Stimulated activated CD8-positive, alpha-beta memory T cell treated with anti-CD3 and anti-CD28 coated beads, Interleukin-15, amount 100 ng/mL, for 48 hours (primary cell): ENCODE data around the gene VPS72.

Experiments used
- DNase-seq, 2 donors: peaks; one replicate each; pipeline ENCODE4 v3.0.0-alpha.2; 2020; ENCODE audit warnings: low read depth in 2 of 2

The VPS72 gene

GRCh38 chr1:151184211-151184610, 5.8 kb downstream of the VPS72 start:
- no peak for DNase-seq

DNA sequence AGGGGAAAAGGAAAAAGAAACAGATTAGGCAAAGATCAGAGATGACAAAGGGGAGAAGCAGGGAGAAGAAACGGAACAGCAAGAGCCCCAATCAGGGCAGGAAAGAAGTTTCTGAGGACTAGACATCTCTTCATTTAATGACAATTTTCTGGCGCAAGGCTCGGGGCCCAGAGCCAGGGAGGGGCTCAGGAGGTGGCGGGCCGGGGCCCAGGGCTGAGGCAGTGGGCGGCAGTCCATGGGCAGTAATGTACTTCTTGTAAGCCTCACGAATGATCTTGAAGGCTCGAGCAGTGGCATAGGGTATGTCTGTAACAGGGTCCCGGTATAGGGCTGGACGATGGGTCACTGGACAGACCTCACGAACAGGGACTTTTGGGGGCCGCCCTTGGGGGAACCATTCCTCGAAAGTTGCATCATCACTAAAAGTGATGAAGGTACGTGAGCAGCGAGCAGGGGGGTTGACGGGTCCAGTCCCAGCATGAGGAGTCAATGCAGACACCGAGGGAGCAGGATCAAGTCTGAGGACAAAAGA, 13.4 kb downstream of the VPS72 start:
- no peak for DNase-seq

- no peak for DNase-seq
Measured at GRCh38 chr1:151175863-151176262, 14.1 kb downstream of the VPS72 start, which contains the start of gene TMOD4. Gene TMOD4, minus strand, starts transcription at chr1:151175981. Its CDS starts 1,106 bp downstream, at chr1:151174875.

DNA sequence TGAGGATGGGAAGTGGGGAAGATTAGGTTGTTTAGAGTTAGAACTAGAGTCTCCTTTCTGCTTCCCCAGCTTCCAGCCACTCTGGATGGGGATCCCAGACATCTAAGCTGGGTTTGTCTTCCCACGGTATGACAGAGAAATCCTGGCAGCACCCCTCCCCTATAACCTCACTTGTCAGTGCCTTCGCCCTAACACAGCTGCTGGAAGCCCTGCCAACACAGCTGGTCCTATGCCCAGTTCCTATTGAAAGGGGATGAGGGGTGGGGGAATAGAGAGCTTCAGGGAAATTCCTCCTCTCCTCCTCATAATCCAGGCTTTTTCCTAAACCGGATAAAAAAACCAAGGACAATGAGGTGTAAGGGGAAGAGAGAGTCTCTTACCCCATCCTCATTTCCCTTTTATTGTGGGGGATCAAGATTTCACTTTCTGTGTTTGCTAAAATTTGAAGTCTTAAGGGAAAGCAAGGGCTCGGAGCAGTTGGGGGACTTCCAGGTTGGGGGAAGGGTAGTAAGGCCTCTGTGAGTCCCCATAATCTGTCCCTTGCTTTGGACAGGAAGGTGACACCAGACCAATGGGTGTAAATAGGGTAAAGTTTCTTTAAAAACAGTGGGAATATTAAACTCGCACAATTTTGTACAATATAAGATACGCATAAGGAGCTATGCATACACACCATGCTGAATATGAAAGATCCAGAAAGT, 14.8 kb downstream of the VPS72 start:
- DNase-seq: no peak

DNA sequence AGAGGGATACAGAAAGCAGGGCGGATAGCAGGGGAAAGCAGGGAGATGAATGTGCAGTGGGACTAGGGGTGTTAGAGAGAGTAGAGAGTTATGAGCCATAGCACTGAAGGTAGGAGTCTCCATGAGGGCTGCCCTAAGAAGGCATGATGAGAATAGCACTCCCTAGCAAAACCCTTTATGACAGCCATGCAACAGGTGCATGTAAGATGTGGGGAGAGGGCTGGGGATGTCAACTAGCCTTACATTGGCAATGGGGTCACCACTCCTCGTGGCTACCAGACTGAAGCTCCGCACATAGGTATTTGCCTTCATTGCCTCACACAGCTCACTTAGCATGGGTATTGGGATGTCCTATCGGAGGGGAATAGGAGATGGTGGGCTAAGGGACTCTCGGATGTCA, 18.8 kb downstream of the VPS72 start:
- DNase-seq: no peak

- no peak for DNase-seq
Measured at GRCh38 chr1:151167116-151167515, 22.9 kb downstream of the VPS72 start.

DNA sequence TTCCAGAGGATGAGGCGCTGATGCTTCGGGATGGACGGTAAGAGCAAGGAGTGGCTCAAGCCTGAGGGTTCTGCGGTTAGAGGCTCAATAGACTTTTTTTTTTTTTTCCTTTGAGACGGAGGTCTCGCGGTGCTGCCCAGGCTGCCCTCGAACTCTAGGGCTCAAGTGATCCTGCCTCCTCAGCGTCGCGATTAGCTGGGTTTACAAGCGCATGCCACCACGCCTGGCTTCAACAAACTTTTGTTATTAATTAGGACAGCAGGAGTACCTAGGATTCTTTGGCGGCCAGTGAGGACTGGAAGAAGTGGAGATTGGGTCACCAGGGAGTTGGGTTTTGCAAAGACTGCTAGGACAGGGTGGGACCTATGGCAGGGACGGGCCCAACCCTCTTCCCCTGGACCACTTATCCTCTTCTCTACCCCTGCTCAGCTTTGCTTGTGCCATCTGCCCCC, 23.5 kb downstream of the VPS72 start:
- DNase-seq: no peak

- peak; percentile 90 to 94 for DNase-seq
Measured at GRCh38 chr1:151165738-151166504, 24.1 kb downstream of the VPS72 start, which contains the start of the genes LYSMD1 and SCNM1. Gene LYSMD1, minus strand, starts transcription at chr1:151165902. Its CDS starts 644 bp downstream, at chr1:151165258. Gene SCNM1, plus strand, starts transcription at chr1:151166144. Its CDS starts 9 bp downstream, at chr1:151166153.

GRCh38 chr1:151165281-151165737, 24.7 kb downstream of the VPS72 start:
- DNase-seq: no peak

DNA sequence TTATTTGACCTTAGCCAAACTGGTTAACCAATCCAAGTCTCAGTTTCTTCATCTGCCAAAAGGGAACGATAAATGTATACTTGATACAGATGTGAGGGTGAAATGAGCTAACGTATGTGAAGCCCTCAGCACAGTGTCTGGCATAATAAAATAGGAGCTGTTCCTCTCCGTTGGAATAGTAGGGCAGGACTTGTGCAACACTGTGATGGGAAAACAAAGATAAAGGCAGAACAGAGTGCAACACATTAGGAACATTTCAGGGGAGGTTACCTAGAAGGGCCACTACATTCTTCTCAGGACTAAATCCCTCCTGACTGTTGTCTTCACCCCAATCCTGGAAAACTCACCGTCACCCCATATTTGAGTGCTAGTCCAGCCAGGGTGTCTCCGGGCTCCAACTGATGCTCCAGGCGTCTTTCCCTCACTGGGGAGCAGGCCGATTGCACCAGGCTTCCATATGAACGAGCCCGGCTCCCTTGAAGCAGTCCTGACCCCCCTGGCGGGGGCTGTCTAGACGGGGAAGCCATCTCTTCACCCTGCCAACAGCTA, 25.2 kb downstream of the VPS72 start:
- DNase-seq: no peak

DNA sequence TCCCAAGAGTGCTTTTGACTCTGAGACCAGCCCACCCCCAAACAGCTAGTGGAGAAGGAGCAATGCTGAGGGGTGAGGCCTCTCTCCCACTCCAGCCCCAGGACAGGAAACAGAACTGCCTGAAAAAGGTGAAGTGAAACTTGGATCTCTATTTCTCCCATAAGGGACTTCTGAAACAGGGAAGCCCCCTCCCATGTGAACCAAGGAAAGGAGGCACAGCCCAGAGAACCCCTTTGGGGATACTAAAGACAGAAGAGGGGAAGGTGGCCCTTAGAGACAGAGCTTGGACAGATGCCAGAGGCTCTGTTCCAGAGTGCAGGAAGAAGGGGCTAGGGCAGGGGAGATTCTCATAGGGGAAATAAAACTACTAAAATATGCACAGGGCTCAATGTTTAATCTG, 30.6 kb downstream of the VPS72 start:
- DNase-seq: no peak

GRCh38 chr1:151158751-151159251, 31.2 kb downstream of the VPS72 start:
- no peak for DNase-seq

GRCh38 chr1:151158326-151158725, 31.7 kb downstream of the VPS72 start:
- peak in 1 of 2 donors; percentile 61 for DNase-seq

DNA sequence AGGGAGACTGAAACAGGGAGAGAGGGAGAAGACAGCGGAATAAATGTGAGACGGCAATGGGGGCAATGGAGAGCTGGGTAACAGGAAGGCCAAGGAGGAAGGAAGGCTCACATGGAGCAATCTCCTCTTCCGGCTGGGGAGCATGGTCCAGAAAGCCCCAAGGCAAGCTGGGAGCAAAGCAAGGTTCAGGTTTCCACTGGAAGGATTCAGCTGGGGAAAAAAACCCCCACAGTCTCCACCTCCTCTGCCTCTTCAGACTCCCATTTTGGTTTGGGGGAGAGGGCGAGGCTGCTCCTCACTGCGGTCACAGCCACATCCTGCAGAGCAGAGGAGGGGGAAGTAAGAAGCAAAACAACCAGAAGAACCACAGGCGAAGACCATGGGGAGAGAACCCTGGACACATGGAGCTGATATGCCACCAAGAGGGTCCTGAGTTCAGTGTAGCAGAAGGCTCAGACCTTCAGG, 32.9 kb downstream of the VPS72 start:
- peak; percentile 54 to 60 for DNase-seq

DNA sequence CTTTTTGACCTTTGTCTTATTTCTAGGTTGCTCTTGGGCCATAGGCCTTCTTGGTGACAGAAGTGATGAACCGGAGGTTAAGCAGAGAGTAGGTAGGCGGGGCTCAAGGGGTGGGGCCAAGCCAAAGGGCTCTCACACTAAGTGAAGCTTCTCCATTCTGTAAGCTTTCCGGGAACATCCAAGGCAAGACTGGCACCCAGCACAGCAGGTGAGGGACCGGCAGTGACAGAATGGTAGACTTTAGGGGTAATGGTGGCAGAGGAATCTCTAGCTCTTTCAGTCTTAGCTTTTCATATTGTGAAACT, 33.5 kb downstream of the VPS72 start, which contains the start of gene TNFAIP8L2:
Gene TNFAIP8L2, plus strand, starts transcription at position 135 of the 305 bp plus-strand sequence. CDS start 2,049 bp downstream, outside the sequence.
- peak; percentile 73 to 74 for DNase-seq

- no peak for DNase-seq
Measured at GRCh38 chr1:151147665-151148064, 42.3 kb downstream of the VPS72 start.

DNA sequence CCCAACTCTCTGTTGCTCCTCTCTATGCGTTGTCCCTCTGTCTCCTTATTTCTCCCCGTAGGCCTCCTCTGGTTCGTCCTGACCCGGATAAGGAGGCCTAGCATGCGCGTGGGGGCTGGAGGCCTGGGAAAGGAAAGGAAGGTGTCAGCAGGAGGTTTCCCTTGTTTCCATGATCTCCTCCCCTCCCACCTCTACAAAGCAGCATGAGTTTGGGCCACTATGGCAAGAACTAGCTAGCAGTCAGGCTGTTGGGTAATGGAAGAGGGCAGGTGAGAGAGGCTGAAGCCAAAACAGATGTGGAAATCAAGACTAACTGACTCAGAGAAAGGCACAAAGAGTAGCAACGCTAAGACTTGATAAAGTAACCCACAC, 42.9 kb downstream of the VPS72 start:
- DNase-seq: no peak

DNA sequence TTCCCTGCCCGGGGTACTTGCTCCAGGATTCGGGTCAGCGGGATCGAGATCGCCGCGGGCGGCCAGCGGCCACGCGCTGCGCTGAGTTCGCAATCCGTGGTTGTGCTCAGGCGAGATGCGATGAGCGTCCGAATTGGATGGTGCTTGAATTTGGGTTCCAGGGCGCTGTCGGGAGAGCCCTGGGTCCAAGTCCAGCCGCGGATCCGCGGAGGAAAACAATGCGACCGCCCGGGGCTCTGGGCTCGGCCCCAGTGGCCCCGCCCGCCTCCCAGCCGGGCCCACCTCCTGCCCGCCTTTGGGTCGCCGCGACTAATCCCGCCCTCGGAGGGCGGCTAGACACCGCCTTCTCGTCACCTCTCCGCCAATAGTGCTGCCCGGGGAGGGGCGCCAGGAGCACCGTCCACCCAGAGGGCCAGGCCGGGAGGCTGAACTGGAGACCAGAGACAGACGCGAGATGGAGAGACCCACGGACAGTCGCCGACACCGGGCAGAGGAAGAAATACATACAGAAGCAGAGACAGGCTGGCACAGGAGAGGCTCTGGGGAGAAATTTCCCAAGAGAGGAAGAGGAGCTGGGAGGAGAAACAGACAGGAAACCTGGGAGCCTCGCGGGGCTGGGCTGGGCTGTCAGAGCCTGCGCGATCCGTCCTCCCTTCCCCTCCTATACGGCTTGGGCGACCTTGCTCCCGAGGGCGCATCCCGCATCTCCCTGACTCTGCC, 43.4 kb downstream of the VPS72 start, which contains the start of gene SEMA6C:
Gene SEMA6C, minus strand, starts transcription at position 220 of the 720 bp plus-strand sequence. CDS start 4,010 bp downstream, outside the sequence.
- DNase-seq: peak; percentile 87

- DNase-seq: no peak
Measured at GRCh38 chr1:151146072-151146411, 44.0 kb downstream of the VPS72 start.

GRCh38 chr1:151145304-151146071, 44.5 kb downstream of the VPS72 start:
- DNase-seq: no peak
